Lower leg skin (tissue), 3 donors: ENCODE results near the gene ABLIM1.

Experiments
- CTCF ChIP-seq, 3 donors: fragments of 450-650 bp; IDR thresholded peaks; one replicate each; pipeline ENCODE4 v1.5.1; 2016; ENCODE audit warnings: antibody characterized with exemption in 3 of 3, mild to moderate bottlenecking in 3 of 3, moderate library complexity in 2 of 3
- POLR2A ChIP-seq, 2 donors: fragments of 450-650 bp; IDR thresholded peaks; one replicate each; pipeline ENCODE4 v1.6.1; 2016 to 2017; ENCODE audit warnings: antibody characterized with exemption in 2 of 2, mild to moderate bottlenecking in 1 of 2, moderate library complexity in 1 of 2

- TF ChIP-seq CTCF (IDR thresholded peaks at IDR 0.05) (no peak), POLR2A (IDR thresholded peaks at IDR 0.05) (no peak)
Observed at GRCh38 chr10:114697061-114697598, 39.1 kb upstream of the ABLIM1 start.
